8988T (cell line): ENCODE measurements around the gene FOXA2.

Source experiments
- DNase-seq: peaks from one replicate; pipeline ENCODE4 v3.0.0; 2011

Gene FOXA2

GRCh38 chr20:22536141-22536828 lies 48.1 kb downstream of the FOXA2 start:
- DNase-seq = no peak

DNA sequence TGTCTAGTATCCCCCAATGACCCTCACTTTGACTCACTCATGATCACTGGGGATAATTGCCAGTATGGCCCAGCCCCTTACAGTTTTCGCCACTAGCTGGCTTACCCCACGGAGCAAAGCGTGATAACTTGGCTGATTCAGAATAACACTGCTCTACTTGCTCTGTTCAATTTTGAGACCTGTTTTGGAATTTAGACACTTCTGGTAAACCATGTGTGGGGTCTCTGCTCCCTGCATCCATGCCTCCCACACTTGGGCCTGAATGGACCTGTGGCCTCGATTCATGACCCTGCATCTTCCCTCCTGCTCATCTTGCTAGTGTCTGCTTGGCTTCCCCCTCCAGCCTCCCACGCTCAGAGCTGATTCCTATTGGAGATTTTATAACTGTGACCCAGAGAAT lies 48.9 kb downstream of the FOXA2 start:
- DNase-seq = no peak

DNA sequence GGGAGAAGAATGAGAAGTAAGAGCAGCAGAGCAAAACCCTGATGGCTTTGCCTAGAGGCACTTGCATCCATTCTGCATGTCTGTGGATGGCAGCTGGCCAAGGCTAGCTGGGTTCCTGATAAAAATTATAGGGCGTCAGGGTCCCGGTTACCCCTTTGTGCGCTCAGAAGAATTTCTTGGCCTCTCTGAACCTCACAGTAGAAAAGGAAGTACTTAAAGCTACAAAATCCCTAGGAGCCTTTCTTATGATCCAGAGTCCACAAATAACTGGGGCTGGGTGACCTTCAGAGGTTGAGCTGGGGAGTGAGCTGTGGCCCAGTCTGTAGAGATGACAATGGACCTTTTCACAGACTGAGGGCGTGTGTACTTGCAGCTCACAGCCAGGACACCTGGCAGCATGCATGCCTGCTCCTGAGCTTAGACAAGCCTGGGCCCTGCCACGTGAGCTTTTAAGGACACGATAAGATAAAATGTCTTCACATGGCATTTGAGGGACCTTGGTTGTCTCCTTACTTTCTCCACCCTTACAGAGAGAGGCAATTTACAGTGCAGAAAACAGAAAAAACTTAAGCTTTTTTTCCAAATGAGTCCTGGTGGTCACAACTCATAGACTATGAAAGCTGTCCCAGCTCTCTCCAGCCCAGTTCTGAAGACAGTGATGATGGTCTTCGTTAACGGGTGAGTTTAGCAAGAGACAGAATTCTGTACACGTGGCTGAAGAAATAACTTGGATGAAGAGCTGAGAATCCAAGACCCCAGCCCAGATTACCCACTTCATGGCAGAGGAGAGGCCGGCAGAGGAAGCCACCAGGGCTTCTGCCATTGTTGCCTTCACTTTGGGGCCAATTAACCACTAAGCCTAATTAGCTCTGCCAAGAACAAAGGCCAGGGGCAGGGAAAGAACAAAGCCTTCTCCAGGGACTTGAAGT lies 50.3 kb downstream of the FOXA2 start:
- DNase-seq = no peak

DNA sequence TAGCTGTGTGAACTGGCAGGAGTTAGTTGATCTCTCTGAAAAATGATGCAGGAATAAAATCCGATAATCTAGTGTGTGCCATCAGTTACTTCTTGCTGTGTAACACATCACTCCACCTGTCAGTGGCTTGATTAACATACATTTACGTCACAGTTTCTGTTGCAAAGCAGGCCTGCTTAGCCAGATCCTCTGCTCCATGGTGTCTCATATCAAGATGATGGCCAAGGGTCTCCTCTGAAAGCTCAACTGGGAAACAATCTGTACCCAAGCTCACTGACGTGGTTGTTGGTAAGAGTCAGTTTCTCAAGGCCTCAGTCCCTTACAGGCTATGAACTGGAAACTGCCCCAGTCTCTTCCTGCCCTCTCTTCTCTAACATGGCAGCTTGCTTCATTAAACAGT lies 51.8 kb downstream of the FOXA2 start:
- DNase-seq = no peak

GRCh38 chr20:22531756-22532155 lies 52.6 kb downstream of the FOXA2 start:
- no peak for DNase-seq

GRCh38 chr20:22531056-22531615 lies 53.2 kb downstream of the FOXA2 start:
- DNase-seq = no peak
